VCaP (cell line): Measurements from ENCODE around the gene SLC8A1.

Source experiments
- H3K27ac ChIP-seq: fragments of 450-650 bp; 2 replicates; pipeline ENCODE4 v1.5.1; 2017
- TF ChIP-seq, protein P1 (sequence below): fragments of 450-650 bp; conservative IDR thresholded peaks from 2 replicates; pipeline ENCODE4 v1.5.1; 2017; ENCODE audit warnings: mild to moderate bottlenecking, moderate library complexity

The SLC8A1 gene

DNA sequence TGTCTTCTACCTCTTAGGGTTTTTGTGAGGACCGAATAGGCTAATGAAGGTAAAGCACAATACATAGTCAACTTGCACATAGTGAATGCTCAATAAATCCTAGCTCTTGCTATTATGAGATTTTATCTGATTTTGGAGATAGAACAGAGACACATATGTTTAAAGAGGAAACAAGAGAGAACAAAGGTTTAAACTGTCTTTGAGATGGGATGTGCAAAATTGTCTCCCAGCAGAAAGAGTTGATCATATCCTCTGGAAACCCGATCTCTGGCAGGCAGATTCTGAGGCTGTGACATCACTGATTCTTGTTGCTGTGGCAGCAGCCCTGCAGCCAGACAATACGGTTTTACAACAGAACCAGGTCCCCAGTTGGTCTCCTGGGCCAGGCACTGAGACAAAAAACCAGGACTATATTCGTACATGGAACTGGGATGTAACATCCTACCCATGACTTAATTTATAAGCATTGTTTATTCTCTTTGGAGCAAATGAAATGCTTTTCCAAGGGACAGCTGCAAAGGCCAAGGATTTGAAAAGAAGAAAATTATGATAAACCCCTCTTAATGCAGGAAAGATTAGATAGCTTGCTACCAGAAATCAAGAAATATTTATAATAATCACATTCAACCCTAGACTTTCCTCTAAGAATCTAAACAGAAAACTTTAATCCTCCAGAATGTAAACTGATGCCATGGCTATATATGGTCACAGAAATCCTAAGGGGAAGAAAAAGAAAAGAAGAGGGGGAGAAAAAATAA, 80.2 kb downstream of the SLC8A1 start:
- TF ChIP-seq, protein P1, sequence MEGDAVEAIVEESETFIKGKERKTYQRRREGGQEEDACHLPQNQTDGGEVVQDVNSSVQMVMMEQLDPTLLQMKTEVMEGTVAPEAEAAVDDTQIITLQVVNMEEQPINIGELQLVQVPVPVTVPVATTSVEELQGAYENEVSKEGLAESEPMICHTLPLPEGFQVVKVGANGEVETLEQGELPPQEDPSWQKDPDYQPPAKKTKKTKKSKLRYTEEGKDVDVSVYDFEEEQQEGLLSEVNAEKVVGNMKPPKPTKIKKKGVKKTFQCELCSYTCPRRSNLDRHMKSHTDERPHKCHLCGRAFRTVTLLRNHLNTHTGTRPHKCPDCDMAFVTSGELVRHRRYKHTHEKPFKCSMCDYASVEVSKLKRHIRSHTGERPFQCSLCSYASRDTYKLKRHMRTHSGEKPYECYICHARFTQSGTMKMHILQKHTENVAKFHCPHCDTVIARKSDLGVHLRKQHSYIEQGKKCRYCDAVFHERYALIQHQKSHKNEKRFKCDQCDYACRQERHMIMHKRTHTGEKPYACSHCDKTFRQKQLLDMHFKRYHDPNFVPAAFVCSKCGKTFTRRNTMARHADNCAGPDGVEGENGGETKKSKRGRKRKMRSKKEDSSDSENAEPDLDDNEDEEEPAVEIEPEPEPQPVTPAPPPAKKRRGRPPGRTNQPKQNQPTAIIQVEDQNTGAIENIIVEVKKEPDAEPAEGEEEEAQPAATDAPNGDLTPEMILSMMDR: no peak
- H3K27ac ChIP-seq: no peak overlapping the region

DNA sequence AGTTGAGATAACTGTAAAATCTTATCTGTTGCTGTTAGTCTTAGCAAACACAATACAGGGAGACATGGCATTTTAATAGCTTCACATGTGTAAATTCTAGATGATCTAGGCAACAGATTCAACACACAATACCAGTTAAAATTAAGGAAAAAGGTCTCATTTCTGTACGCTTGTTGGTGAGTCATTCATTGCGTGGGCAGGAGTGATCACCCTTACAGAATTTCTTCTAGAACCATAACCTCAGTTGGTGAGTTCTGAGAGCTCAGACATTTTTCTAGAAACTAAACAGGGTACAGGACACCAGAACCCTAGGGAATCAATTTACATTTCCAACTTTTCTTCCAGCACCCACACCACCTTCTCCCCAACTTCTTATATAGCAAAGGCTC, 81.9 kb downstream of the SLC8A1 start:
- H3K27ac ChIP-seq: no peak overlapping the region
- TF ChIP-seq, protein P1: no peak

DNA sequence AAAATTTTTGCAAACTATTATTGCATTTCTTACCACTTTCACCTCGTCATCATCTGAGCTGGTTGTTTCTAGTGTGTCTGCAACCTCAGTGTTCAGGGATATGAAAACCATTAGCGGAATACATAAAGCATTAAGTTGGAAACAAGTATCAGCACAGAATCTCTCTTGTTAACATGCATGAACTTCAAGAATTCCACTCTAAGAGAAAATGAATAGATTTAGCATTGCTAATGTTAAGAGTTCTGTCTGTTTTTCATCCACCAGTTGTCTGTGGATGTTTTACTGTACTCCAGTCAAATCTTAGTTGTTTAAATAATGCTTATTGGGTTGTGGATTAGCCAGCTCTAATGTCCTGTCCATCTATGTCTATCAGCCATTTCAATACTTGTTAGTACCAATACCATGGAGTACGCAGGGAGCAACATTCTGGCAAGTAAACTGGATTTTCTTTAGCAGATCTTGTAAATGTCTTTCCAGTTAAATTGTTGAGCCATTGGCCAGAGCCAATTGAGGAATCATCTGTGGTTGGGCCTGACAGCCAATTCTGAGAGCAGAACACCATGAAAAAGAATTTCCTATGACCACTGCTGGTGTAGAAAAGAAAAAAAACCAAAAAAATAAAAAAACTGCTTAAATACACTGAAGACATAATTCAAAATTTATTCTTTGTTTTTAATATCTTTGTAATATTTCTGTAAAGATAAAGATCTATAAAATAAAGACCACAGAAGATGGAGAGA, 82.5 kb downstream of the SLC8A1 start:
- no peak overlapping the region for H3K27ac ChIP-seq
- TF ChIP-seq, protein P1: no peak

DNA sequence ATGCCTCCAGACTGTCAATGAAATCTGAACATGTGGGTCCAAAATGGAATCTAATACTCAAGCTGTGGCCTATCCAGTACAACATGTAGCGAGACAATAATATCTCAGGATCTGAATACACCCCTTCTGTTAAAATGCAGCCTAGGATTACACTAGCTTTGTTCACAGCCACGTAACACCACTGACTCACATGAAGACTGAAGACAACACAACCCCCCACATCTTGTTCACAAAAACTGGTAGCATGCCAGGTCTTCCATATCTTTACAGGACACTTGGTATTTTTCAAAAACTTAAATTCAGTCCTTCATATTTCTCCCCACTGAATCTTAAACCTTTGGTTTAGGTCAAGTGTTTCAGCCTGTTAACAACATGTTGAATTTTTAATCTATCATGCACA, 84.2 kb downstream of the SLC8A1 start:
- TF ChIP-seq, protein P1: no peak

DNA sequence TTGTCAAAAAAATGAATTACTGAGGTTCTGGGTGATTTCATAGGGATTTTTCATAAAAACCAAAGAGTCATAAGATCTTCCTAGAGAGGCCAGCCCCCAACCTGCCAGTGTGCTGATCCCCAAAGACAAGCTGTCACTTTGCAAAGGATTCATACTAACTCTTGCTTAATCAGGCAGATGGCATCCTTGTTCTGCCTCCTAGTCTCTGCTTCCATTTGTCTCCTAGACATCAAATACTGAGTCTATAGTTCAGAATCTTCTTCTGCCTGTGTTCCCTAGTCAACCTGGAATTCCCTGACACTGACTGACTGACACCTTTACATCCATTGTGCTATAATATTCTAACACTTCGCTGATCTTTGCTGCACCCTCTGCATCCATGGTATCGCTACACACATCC, 84.9 kb downstream of the SLC8A1 start:
- TF ChIP-seq, protein P1: no peak
- no peak overlapping the region for H3K27ac ChIP-seq

More for the DNA sequence above, 84.2 kb downstream of the SLC8A1 start:
- no peak overlapping the region for H3K27ac ChIP-seq

DNA sequence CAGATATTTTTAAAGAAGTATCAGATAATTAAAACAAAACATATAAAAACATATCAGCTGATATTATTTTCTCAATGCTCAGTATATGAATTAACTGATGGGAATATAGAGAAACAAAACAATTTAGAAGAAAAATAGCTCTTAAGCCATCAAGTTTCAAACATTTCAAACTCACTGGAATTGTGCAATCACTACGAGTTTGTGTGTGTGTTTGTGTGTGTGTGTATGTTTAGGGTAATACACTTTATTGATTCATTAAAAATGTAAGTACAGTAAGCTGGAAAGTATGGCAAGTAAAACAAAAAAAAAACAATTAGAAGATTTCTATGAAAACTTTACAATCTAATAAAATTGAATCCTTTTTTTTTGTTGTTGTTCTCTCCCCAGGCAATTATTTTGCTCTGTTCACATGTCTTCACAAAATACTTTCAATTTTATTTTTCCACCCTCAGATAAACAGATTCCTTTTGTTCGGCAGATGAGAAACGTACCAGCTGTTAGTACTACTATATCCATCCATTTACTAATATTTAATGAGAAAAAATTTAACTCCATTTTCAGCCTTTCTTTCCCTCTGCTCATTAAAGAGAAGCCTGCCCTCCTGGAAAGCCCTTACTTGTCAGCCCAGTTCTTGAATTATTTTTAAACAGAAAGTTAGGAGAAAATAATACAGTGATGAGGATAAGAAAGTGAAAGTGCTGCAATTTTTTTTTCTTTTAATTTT, 87.6 kb downstream of the SLC8A1 start:
- TF ChIP-seq, protein P1: no peak
- no peak overlapping the region for H3K27ac ChIP-seq

DNA sequence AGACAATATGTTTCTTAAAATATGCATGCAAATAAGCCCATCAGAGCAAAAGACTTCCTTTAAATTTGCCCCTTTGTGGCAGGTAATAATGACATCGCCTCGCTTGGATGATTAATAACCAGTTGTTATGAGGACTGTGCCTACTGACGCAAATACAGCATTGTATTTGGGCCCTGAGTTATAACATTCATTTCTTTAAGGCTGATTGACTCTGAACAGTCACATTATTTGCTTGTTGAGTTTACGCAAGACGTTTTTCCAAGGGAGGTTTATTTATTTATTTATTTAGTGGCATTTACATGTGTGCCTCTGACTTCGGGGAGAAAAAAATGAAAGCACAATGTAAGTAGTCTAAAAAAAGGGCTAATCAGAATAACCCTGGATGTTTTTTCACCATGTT, 88.3 kb downstream of the SLC8A1 start:
- H3K27ac ChIP-seq: no peak overlapping the region
- TF ChIP-seq, protein P1: no peak
